ENCODE measurements around the gene PVRIG.
"Not testable (repeated sequence)": the region's sequence is repeated elsewhere in the genome, so short reads cannot be mapped to it uniquely, and the experiment has no call there.

DNA sequence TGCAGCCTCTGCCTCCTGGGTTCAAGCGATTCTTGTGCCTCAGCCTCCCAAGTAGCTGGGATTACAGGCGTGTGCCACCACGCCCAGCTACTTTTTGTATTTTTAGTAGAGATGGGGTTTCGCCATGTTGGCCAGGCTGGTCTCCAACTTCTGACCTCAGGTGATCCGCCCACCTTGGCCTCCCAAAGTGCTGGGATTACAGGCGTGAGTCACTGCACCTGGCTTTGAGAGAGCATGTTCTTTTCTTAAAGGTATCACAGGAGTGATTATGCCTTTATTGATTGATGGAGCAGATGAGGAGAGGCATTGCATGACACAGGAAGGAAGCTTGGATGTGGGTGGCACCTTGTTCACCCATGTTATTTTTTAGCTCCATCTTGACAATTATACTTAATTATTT lies 36.7 kb upstream of the PVRIG start:
- TF ChIP-seq, protein P1, sequence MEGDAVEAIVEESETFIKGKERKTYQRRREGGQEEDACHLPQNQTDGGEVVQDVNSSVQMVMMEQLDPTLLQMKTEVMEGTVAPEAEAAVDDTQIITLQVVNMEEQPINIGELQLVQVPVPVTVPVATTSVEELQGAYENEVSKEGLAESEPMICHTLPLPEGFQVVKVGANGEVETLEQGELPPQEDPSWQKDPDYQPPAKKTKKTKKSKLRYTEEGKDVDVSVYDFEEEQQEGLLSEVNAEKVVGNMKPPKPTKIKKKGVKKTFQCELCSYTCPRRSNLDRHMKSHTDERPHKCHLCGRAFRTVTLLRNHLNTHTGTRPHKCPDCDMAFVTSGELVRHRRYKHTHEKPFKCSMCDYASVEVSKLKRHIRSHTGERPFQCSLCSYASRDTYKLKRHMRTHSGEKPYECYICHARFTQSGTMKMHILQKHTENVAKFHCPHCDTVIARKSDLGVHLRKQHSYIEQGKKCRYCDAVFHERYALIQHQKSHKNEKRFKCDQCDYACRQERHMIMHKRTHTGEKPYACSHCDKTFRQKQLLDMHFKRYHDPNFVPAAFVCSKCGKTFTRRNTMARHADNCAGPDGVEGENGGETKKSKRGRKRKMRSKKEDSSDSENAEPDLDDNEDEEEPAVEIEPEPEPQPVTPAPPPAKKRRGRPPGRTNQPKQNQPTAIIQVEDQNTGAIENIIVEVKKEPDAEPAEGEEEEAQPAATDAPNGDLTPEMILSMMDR (conservative IDR thresholded peaks at IDR 0.05; ENCODE audit: low read length): not testable (repeated sequence)
- not testable (repeated sequence) for TF ChIP-seq EZH2phosphoT487 (IDR thresholded peaks at IDR 0.05; ENCODE audit: borderline replicate concordance)

All from Loucy (cell line).